Neural progenitor cell (in vitro differentiated cells): Measurements from ENCODE around the gene UBR4. TPM values are rescaled to one million over a fixed set of nuclear protein-coding genes. Genes with fewer than 3 reads are reported as not detected.

Experiments used
- DNase-seq: peaks from one replicate; pipeline ENCODE4 v3.0.0-alpha.2; 2016; ENCODE audit warnings: low spot score
- H2AFZ ChIP-seq: fragments of 200-600 bp; sonication (generic); replicated peaks from 2 replicates; pipeline ENCODE4 v1.6.1; 2016; ENCODE audit warnings: antibody characterized with exemption
- H3F3A ChIP-seq: fragments of 200-600 bp; sonication (generic); 2 replicates; pipeline ENCODE4 v1.6.1; 2016; ENCODE audit warnings: antibody characterized with exemption, low read depth
- H3K27ac ChIP-seq: fragments of 200-600 bp; sonication (generic); 2 replicates; pipeline ENCODE4 v1.5.1; 2016; ENCODE audit warnings: mild to moderate bottlenecking
- H3K27me3 ChIP-seq: fragments of 200-600 bp; sonication (generic); 2 replicates; pipeline ENCODE4 v1.6.1; 2016; ENCODE audit warnings: mild to moderate bottlenecking, moderate library complexity
- H3K36me3 ChIP-seq: fragments of 200-600 bp; sonication (generic); 2 replicates; pipeline ENCODE4 v1.5.1; 2016
- H3K4me1 ChIP-seq: fragments of 200-600 bp; sonication (generic); 2 replicates; pipeline ENCODE4 v1.6.1; 2016; ENCODE audit warnings: mixed run types
- H3K4me2 ChIP-seq: fragments of 200-600 bp; sonication (generic); 2 replicates; pipeline ENCODE4 v1.6.1; 2016
- H3K4me3 ChIP-seq: fragments of 200-600 bp; sonication (generic); 2 replicates; pipeline ENCODE4 v1.5.1; 2016
- H3K79me2 ChIP-seq: fragments of 200-600 bp; sonication (generic); 2 replicates; pipeline ENCODE4 v1.6.1; 2016; ENCODE audit warnings: low read depth
- H3K9ac ChIP-seq: fragments of 200-600 bp; sonication (generic); 2 replicates; pipeline ENCODE4 v1.6.1; 2016
- H3K9me3 ChIP-seq: fragments of 200-600 bp; sonication (generic); 2 replicates; pipeline ENCODE4 v1.5.1; 2016; ENCODE audit warnings: low read depth
- H4K20me1 ChIP-seq: fragments of 200-600 bp; sonication (generic); 2 replicates; pipeline ENCODE4 v1.6.1; 2016; ENCODE audit warnings: low read depth
- H3K27ac Mint-ChIP-seq: 3 replicates; pipeline ENCODE4 v1.8.0; 2021; ENCODE audit warnings: mixed read lengths
- H3K27me3 Mint-ChIP-seq: 2 replicates; pipeline ENCODE4 v1.8.0; 2022; ENCODE audit warnings: low read depth, mild to moderate bottlenecking, inconsistent platforms, moderate library complexity, mixed read lengths; ENCODE audit not compliant: insufficient read depth
- H3K36me3 Mint-ChIP-seq: 3 replicates; pipeline ENCODE4 v1.8.0; 2021; ENCODE audit warnings: mixed read lengths
- H3K4me1 Mint-ChIP-seq: 3 replicates; pipeline ENCODE4 v1.8.0; 2021; ENCODE audit warnings: mixed read lengths
- H3K4me3 Mint-ChIP-seq: 3 replicates; pipeline ENCODE4 v1.8.0; 2021; ENCODE audit warnings: mild to moderate bottlenecking, moderate library complexity, mixed read lengths
- H3K9me3 Mint-ChIP-seq: 3 replicates; pipeline ENCODE4 v1.8.0; 2020; ENCODE audit warnings: mixed read lengths
- CTCF ChIP-seq: fragments of 200-600 bp; sonication (generic); IDR thresholded peaks from 2 replicates; pipeline ENCODE4 v1.5.1; 2017; ENCODE audit warnings: antibody characterized with exemption, mild to moderate bottlenecking
- EZH2 ChIP-seq: fragments of 200-600 bp; sonication (generic); IDR thresholded peaks from 2 replicates; pipeline ENCODE4 v1.6.1; 2017; ENCODE audit warnings: antibody characterized with exemption, mild to moderate bottlenecking, moderate library complexity
- EZH2phosphoT487 ChIP-seq: fragments of 200-600 bp; sonication (generic); IDR thresholded peaks from 2 replicates; pipeline ENCODE4 v1.6.1; 2017; ENCODE audit warnings: antibody characterized with exemption
- total RNA-seq: library from RNA; depleted of rRNA; stranded (reverse); fragments of >200 nt; gene quantifications from 2 replicates; pipeline ENCODE4 v1.2.3, GENCODE V29; 2015; ENCODE audit warnings: low replicate concordance

Gene UBR4
- total RNA-seq, 1 donor from 2014 or later = 71.2 TPM

- Histone ChIP-seq H3K4me1 (peaks cover 15% of the 10 kb centered on the region), H3F3A (peaks cover 4% of the 10 kb centered on the region), H3K27ac (no peak overlapping the region), H2AFZ (peak overlapping the region; percentile 63), H3K9ac (no peak overlapping the region), H4K20me1 (no peaks in the 10 kb centered on the region), H3K9me3 (no peaks in the 10 kb centered on the region), H3K4me2 (peak overlapping the region; percentile 63), H3K36me3 (no peaks in the 10 kb centered on the region), H3K79me2 (no peaks in the 10 kb centered on the region), H3K27me3 (no peaks in the 10 kb centered on the region), H3K4me3 (no peak overlapping the region)
- H3K27me3 Mint-ChIP-seq = peaks cover 6% of the 10 kb centered on the region
- DNase-seq = peak; percentile 82
- H3K27ac Mint-ChIP-seq = no peak overlapping the region
- H3K4me1 Mint-ChIP-seq = peaks cover 18% of the 10 kb centered on the region
- TF ChIP-seq EZH2phosphoT487 (no peak), CTCF (peak; percentile 39)
- no peak overlapping the region for H3K4me3 Mint-ChIP-seq
- H3K36me3 Mint-ChIP-seq = no peaks in the 10 kb centered on the region
- no peaks in the 10 kb centered on the region for H3K9me3 Mint-ChIP-seq
These were observed 142.7 kb downstream of the UBR4 start for GRCh38 chr1:19067182-19067911.

- H3K27me3 Mint-ChIP-seq = peaks cover 9% of the 10 kb centered on the region
- H4K20me1 ChIP-seq = no peaks in the 10 kb centered on the region
- TF ChIP-seq EZH2phosphoT487 = no peak
- TF ChIP-seq CTCF = no peak
- no peak for TF ChIP-seq EZH2
- peaks cover 18% of the 10 kb centered on the region for H3K4me1 Mint-ChIP-seq
- no peak for DNase-seq
- H2AFZ ChIP-seq = peak overlapping the region; percentile 63
- no peaks in the 10 kb centered on the region for H3K36me3 Mint-ChIP-seq
- no peak overlapping the region for H3K4me3 ChIP-seq
- H3K79me2 ChIP-seq = no peaks in the 10 kb centered on the region
- H3K9ac ChIP-seq = no peak overlapping the region
- no peak overlapping the region for H3K4me3 Mint-ChIP-seq
- no peaks in the 10 kb centered on the region for H3K27me3 ChIP-seq
- H3K9me3 Mint-ChIP-seq = peaks cover 5% of the 10 kb centered on the region
- H3K27ac Mint-ChIP-seq = peak overlapping the region; percentile 87
- peaks cover 15% of the 10 kb centered on the region for H3K4me1 ChIP-seq
- no peaks in the 10 kb centered on the region for H3K9me3 ChIP-seq
- H3K27ac ChIP-seq = no peak overlapping the region
- peaks cover 4% of the 10 kb centered on the region for H3F3A ChIP-seq
- H3K36me3 ChIP-seq = no peaks in the 10 kb centered on the region
- peak overlapping the region; percentile 63 for H3K4me2 ChIP-seq
These were observed 143.2 kb downstream of the UBR4 start for GRCh38 chr1:19066874-19067181.

GRCh38 chr1:19066248-19066873, 143.7 kb downstream of the UBR4 start:
- Histone ChIP-seq H3K27me3 (no peaks in the 10 kb centered on the region), H3K9ac (no peak overlapping the region), H3K27ac (no peak overlapping the region), H3K4me3 (no peak overlapping the region), H3K4me1 (peaks cover 15% of the 10 kb centered on the region), H3K79me2 (no peaks in the 10 kb centered on the region), H2AFZ (no peak overlapping the region), H3K4me2 (peak overlapping the region; percentile 63), H3K9me3 (no peaks in the 10 kb centered on the region), H3K36me3 (no peaks in the 10 kb centered on the region), H3F3A (peaks cover 4% of the 10 kb centered on the region), H4K20me1 (no peaks in the 10 kb centered on the region)
- H3K4me1 Mint-ChIP-seq = peaks cover 17% of the 10 kb centered on the region
- H3K36me3 Mint-ChIP-seq = peaks cover under 1% of the 10 kb centered on the region
- peaks cover 8% of the 10 kb centered on the region for H3K9me3 Mint-ChIP-seq
- TF ChIP-seq EZH2phosphoT487 = no peak
- H3K4me3 Mint-ChIP-seq = no peak overlapping the region
- H3K27ac Mint-ChIP-seq = peak overlapping the region; percentile 87
- peaks cover 11% of the 10 kb centered on the region for H3K27me3 Mint-ChIP-seq
- no peak for DNase-seq
